ENCODE measurements around the gene SLC1A2.

The SLC1A2 gene

GRCh38 chr11:35262735-35263134, 156.6 kb downstream of the SLC1A2 start:
- no peak for FAIRE-seq

GRCh38 chr11:35262056-35262455, 157.3 kb downstream of the SLC1A2 start:
- FAIRE-seq, result no peak

GRCh38 chr11:35261197-35261596, 158.2 kb downstream of the SLC1A2 start:
- FAIRE-seq, result no peak

GRCh38 chr11:35260342-35260985, 158.9 kb downstream of the SLC1A2 start:
- no peak for FAIRE-seq

GRCh38 chr11:35259529-35259928, 159.8 kb downstream of the SLC1A2 start:
- no peak for FAIRE-seq

GRCh38 chr11:35257281-35257680, 162.1 kb downstream of the SLC1A2 start:
- FAIRE-seq, result no peak

- no peak for FAIRE-seq
Observed at GRCh38 chr11:35256296-35256695, 163.1 kb downstream of the SLC1A2 start.

- no peak for FAIRE-seq
Observed at GRCh38 chr11:35255514-35255913, 163.8 kb downstream of the SLC1A2 start.

GRCh38 chr11:35253237-35253636, 166.1 kb downstream of the SLC1A2 start:
- no peak for FAIRE-seq

- FAIRE-seq, result no peak
Observed at GRCh38 chr11:35250621-35251020, 168.7 kb downstream of the SLC1A2 start.

GRCh38 chr11:35250192-35250591, 169.2 kb downstream of the SLC1A2 start:
- no peak for FAIRE-seq

GRCh38 chr11:35248558-35249323, 170.6 kb downstream of the SLC1A2 start:
- no peak for FAIRE-seq

- no peak for FAIRE-seq
Observed at GRCh38 chr11:35247863-35248262, 171.5 kb downstream of the SLC1A2 start.

- FAIRE-seq, result no peak
Observed at GRCh38 chr11:35247428-35247827, 171.9 kb downstream of the SLC1A2 start.

- no peak for FAIRE-seq
Observed at GRCh38 chr11:35246745-35247144, 172.6 kb downstream of the SLC1A2 start.

- no peak for FAIRE-seq
Observed at GRCh38 chr11:35245786-35246185, 173.6 kb downstream of the SLC1A2 start.

- no peak for FAIRE-seq
Observed at GRCh38 chr11:35245056-35245455, 174.3 kb downstream of the SLC1A2 start.

GRCh38 chr11:35243774-35244173, 175.6 kb downstream of the SLC1A2 start:
- no peak for FAIRE-seq

- no peak for FAIRE-seq
Observed at GRCh38 chr11:35242412-35243242, 176.7 kb downstream of the SLC1A2 start.

- FAIRE-seq, result no peak
Observed at GRCh38 chr11:35241531-35241930, 177.8 kb downstream of the SLC1A2 start.

- FAIRE-seq, result no peak
Observed at GRCh38 chr11:35241083-35241482, 178.3 kb downstream of the SLC1A2 start.

GRCh38 chr11:35239471-35240075, 179.8 kb downstream of the SLC1A2 start:
- no peak for FAIRE-seq

GRCh38 chr11:35238882-35239281, 180.5 kb downstream of the SLC1A2 start:
- no peak for FAIRE-seq
